EL (cell line): ENCODE data around the gene PIGH.
"Not testable (repeated sequence)": the region's sequence is repeated elsewhere in the genome, so short reads cannot be mapped to it uniquely, and the experiment has no call there.

ENCODE experiments used
- DNase-seq: peaks from one replicate; pipeline ENCODE4 v3.0.0-alpha.2; 2016

The PIGH gene

GRCh38 chr14:67607646-67608045 lies 7.6 kb upstream of the PIGH start:
- no peak for DNase-seq

- DNase-seq, result no peak
Observed at GRCh38 chr14:67602995-67603545, 3.0 kb upstream of the PIGH start.

GRCh38 chr14:67602076-67602475 lies 2.0 kb upstream of the PIGH start:
- DNase-seq, result no peak

- DNase-seq, result not testable (repeated sequence)
Observed at GRCh38 chr14:67600562-67600974, 500 bp upstream of the PIGH start.

GRCh38 chr14:67595392-67595791 lies 4.7 kb downstream of the PIGH start:
- DNase-seq, result no peak

- DNase-seq, result not testable (repeated sequence)
Observed at GRCh38 chr14:67593650-67594049, 6.4 kb downstream of the PIGH start.

GRCh38 chr14:67589204-67589770 lies 10.8 kb downstream of the PIGH start:
- DNase-seq, result no peak

- no peak for DNase-seq
Observed at GRCh38 chr14:67586369-67586768, 13.7 kb downstream of the PIGH start.

GRCh38 chr14:67584978-67585377 lies 15.1 kb downstream of the PIGH start:
- DNase-seq, result no peak

GRCh38 chr14:67583711-67584644 lies 16.1 kb downstream of the PIGH start:
- DNase-seq, result peak; percentile 51

GRCh38 chr14:67582061-67582460 lies 18.0 kb downstream of the PIGH start:
- no peak for DNase-seq

GRCh38 chr14:67581643-67582042 lies 18.4 kb downstream of the PIGH start:
- DNase-seq, result peak; percentile 13

GRCh38 chr14:67580336-67581171 lies 19.5 kb downstream of the PIGH start:
- DNase-seq, result no peak

GRCh38 chr14:67579636-67580035 lies 20.4 kb downstream of the PIGH start:
- no peak for DNase-seq

- no peak for DNase-seq
Observed at GRCh38 chr14:67579040-67579439, 21.0 kb downstream of the PIGH start.

GRCh38 chr14:67577909-67578749 lies 21.9 kb downstream of the PIGH start:
- no peak for DNase-seq

GRCh38 chr14:67577181-67577808 lies 22.8 kb downstream of the PIGH start:
- no peak for DNase-seq

GRCh38 chr14:67576216-67576955 lies 23.7 kb downstream of the PIGH start:
- DNase-seq, result no peak

- DNase-seq, result peak; percentile 23
Observed at GRCh38 chr14:67575684-67576083, 24.4 kb downstream of the PIGH start.

- DNase-seq, result no peak
Observed at GRCh38 chr14:67574806-67575205, 25.3 kb downstream of the PIGH start.

- DNase-seq, result no peak
Observed at GRCh38 chr14:67574156-67574555, 25.9 kb downstream of the PIGH start.
